HG03342 (cell line): ENCODE data around the gene TTC28.
"Not testable (repeated sequence)": the region's sequence is repeated elsewhere in the genome, so short reads cannot be mapped to it uniquely, and the experiment has no call there.

ENCODE experiments used
- ATAC-seq: cut with Tn5 transposase; IDR thresholded peaks from one replicate; pipeline ENCODE4 v1.9.1; 2021; ENCODE audit warnings: mild to moderate bottlenecking, moderate library complexity; ENCODE audit not compliant: unreplicated experiment

TTC28 gene

DNA sequence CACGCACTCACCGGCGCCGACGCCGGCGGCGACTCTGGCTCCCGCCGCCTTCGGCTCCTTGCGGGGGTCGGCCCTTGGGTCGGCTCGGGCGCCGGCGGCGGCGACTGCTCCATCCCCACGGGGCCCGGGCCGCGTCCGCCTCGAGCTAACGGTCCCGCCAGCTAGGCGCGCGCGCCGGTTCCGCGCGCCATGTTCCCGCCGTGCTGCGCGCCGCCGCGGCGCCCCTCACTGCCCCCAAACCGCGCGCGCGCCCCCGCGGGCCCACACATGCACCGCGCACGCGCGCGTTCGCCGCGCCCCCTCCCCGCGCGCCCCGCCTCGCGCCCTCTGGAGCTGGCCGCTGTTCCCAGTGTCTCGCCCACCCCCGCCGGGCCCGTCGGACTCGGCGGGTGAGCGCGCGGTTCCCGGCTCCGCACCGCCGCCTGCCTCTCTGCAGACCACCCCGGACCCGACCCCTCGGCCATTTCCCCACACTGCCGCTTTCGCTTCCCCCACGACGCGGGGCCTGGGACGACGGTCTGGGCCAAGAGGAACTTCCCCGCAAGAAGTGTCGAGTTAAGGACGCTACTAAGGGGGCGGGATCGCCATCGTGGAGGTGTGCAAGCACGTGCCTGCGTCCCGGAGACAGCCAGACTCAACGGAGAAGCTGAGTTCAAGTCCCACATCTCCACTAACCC is at the start of gene TTC28:
Gene TTC28, minus strand, starts transcription at position 230 of the 677 bp plus-strand sequence. Its CDS starts 117 bp downstream, at position 113.
- ATAC-seq: not testable (repeated sequence)

DNA sequence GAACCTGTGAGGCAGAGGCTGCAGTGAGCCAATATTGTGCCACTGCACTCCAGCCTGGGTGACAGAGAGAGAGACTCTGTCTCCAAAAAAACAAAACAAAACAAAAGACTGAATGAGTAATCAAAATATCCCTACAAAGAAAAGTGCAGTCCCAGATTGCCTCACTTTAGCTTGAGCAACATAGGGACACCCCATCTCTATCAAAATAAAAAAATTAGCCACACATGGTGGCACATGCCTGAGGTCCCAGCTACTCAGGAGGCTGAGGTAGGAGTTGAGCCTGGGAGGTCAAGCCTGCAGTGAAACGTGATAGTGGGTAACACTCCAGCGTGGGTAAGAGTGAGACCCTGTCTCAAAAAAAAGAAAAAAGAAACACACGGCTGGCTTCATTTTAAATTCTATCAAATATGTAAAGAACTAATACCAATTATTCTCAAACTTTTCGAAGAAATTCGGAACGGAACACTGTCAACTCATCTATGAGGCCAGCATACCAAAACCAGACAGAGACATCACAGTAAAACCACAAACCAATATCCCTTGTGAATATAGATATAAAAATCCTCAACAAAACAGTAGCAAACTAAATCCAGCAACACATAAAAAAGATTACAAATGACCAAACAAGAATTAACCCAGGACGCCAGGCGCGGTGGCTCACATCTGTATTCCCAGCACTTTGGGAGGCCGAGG is 49.1 kb upstream of the TTC28 start:
- ATAC-seq: no peak

- no peak for ATAC-seq
Observed at GRCh38 chr22:28728002-28728401, 48.4 kb upstream of the TTC28 start.

DNA sequence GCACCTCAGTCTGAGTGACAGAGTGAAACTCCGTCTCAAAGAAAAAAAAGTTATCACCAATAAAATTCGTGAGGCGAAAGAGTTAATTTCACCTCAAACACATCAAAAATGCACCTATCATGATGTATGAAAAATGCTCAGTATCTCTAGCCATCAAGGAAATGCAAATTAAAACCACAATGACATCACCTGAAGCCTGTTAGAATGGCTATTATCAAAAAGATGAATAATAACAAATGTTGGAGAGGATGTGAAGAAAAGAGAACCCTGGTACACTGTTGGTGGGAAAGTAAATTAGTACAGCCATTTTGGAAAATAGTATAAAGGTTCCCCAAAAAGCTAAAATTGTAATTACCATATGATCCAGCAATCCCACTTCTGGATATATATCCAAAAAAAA is 38.4 kb upstream of the TTC28 start:
- ATAC-seq: no peak

GRCh38 chr22:28716686-28717085 is 37.0 kb upstream of the TTC28 start:
- no peak for ATAC-seq

DNA sequence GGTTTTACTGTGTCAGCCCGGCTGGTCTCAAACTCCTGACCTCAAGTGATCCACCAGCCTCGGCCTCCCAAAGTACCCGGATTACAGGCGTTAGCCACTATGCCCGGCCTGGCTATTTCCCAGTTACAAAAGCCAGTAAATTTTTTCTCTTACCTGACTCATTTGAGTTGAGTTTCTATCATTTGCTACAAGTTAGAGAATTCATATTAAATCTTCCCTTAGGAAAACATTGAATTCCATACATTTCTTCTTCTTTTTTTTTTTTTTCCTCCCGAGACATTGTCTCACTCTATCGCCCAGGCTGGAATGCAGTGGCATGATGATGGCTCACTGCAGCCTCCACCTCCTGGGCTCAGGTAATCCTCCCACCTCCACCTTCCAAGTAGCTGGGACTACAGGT is 36.0 kb upstream of the TTC28 start:
- no peak for ATAC-seq

DNA sequence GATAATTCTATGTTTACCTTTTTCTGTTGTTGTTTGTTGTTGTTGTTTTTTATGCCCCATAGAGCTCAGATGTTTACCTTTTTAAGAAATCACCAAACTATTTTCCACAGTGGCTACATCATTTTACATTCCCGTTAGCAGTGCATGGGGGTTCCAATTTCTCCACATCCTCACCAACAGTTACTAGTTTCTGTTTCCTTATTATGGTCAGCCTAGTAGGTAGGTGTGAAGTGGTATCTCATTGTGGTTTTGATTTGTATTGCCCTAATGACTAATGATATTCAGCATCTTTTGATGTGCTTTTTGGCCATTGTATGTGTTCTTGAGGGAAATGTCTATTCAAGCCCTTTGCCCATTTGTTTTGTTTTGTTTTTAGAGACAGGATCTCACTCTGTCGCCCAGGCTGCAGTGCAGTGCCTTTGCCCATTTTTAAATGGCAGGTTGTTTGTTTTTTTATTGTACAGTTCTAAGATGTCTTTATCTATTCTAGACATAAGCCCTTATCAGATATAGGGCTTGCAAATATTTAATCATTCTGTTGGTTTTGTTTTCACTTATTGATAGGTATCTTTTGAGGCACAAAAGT is 34.5 kb upstream of the TTC28 start:
- no peak for ATAC-seq

- no peak for ATAC-seq
Observed at GRCh38 chr22:28711820-28712777, 32.5 kb upstream of the TTC28 start.

- ATAC-seq: no peak
Observed at GRCh38 chr22:28711341-28711740, 31.7 kb upstream of the TTC28 start.

GRCh38 chr22:28710576-28711191 is 31.0 kb upstream of the TTC28 start:
- no peak for ATAC-seq

DNA sequence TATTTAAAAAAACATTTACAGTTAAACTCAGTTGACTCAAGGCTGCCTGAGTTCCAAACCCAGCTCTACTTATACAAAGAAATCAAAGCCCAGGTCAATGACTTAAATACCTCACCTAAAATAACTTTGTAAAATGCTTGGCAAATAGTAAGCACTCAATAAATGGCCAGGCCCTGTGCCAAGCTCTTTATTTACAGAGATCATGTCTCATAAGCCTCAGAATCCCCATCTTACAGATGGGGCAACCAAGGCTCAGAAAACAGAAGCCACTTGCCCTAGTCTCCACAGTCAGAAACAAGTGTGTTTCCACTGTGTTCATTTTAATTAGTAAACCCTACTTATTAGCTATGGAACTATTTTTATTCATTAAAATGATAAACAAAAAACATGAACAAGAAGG is 30.5 kb upstream of the TTC28 start:
- no peak for ATAC-seq

- no peak for ATAC-seq
Observed at GRCh38 chr22:28706845-28707244, 27.2 kb upstream of the TTC28 start.

DNA sequence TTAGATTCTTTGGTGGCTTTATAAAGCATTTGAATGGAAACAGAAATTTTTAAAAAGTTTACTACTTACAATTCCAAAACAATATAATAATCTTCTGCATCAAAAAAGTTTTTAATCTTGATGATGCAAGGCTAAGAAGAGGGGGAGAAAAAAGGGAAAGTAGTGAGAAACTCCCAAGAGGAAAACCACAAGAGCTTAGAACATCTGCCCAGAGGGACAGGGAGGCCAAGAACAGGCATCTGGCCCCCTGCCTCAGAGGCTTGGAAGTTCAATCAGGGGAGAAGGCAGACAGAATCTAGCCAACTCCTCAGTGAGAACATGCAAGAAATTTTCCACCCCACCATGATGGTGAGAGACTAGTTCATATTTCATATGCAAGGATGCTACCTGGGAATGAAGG is 23.8 kb upstream of the TTC28 start:
- no peak for ATAC-seq

DNA sequence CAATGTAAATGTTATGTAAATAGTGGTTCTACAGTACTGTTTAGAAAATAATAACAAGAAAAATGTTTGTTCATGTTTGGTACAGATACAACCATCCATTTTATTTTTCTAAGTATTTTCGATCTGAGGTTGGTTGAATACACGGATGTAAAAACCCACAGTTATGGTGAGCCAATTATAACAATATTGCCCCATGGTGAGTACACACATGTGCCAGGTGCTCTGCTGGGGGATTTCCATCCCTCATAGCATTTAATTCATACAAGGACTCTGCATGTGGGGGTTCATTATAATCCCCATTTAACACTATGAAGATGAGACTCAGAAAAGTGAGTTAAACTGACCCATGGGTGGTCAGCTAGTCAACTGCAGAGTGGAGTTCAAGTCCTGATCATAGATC is 23.3 kb upstream of the TTC28 start:
- ATAC-seq: no peak

GRCh38 chr22:28693041-28693760 is 13.6 kb upstream of the TTC28 start:
- not testable (repeated sequence) for ATAC-seq

GRCh38 chr22:28689796-28690195 is 10.2 kb upstream of the TTC28 start:
- not testable (repeated sequence) for ATAC-seq

GRCh38 chr22:28682966-28683365 is 3.3 kb upstream of the TTC28 start:
- ATAC-seq: not testable (repeated sequence)

DNA sequence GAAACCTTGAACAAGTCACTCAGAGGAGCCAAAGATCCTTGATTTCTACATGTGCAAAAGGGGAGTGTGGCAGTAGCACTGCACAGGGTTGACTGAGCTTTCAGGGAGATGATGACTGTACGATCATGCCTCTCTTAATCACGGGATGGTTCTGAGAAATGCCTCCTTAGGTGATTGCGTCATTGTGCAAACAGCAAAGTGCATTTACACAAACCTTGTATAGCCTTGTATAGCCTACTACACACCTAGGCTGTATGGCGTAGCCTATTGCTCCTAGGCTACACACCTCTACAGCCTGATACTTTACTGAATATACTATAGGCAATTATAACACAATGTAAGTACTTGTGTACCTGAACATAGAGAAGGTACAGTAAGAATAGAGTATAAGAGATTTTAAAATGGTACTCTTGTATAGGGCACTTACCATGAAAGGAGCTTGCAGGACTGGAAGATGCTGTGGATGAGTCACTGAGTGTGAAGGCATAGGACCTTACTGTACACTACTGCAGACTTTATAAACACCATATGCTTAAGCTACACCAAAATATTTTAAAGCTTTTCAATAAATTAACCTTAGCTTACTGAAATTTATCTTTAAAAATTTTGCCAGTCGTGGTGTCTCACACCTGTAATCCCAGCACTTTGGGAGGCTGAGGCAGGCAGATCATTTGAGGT is 1.3 kb upstream of the TTC28 start:
- not testable (repeated sequence) for ATAC-seq
